GM06990 (cell line): ENCODE results near the gene PUS7.
"Not testable (repeated sequence)": the region's sequence is repeated elsewhere in the genome, so short reads cannot be mapped to it uniquely, and the experiment has no call there.

ENCODE experiments used
- DNase-seq: peaks from one replicate; pipeline ENCODE4 v3.0.0-alpha.2; 2011; ENCODE audit not compliant: insufficient read length; ENCODE audit errors: extremely low read depth
- H3K27me3 ChIP-seq: replicated peaks from 2 replicates; pipeline ENCODE4 v1.6.0; 2011; ENCODE audit warnings: low read length; ENCODE audit not compliant: control insufficient read depth, insufficient read depth
- H3K36me3 ChIP-seq: 2 replicates; pipeline ENCODE4 v1.5.1; 2011; ENCODE audit warnings: low read length; ENCODE audit not compliant: control insufficient read depth, insufficient read depth
- H3K4me3 ChIP-seq: replicated peaks from 2 replicates; pipeline ENCODE4 v1.5.1; 2011; ENCODE audit warnings: low read depth, mild to moderate bottlenecking, control low read depth, low read length
- TF ChIP-seq, protein P1 (sequence below): IDR thresholded peaks from 2 replicates; pipeline ENCODE4 v1.5.1; 2011; ENCODE audit warnings: low read length, control low read depth, mild to moderate bottlenecking, inconsistent platforms; ENCODE audit not compliant: insufficient read depth, poor library complexity, severe bottlenecking

Gene PUS7

DNA sequence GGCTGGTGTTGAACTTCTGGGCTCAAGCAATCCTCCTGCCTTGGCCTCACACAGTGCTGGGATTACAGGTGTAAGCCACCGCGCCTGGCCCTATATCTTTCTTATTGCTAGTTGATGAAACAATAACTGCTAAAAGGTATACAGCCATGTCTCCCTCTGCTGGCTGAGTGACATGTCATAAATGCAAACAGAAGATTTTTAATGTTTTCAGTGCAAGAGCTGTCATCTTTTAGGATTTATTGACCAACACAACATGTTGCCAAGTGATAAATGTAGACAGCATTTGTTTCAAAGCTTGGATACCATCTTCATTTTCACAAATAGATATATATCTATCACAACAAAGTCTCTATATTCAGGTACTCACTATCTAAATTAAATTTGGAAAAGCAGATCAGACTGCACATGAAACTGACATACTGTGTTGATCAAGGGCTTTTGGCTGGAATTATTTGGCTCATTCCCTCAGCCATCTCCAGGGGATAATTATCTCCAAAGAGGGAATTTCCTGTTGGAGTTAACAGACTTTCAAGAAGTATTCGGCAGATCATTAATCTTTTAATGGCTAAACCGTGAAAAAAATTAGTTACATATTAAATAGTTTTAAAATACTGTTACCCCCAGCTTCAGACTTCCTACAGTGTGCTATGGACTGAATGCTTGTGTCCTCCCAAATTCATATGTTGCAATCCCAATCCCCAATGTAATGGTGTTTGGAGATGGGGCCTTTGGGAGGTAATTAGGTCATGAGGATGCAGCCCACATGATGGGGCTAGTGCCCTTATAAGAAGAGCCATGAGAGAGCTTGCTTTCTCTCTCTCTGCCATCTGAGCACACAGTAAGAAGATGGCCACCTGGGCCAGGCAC lies 92.1 kb downstream of the PUS7 start:
- peak; percentile 15 for DNase-seq
- H3K27me3 ChIP-seq: no peaks in the 10 kb centered on the region
- no peak overlapping the region for H3K4me3 ChIP-seq
- H3K36me3 ChIP-seq: no peaks in the 10 kb centered on the region
- TF ChIP-seq, protein P1, sequence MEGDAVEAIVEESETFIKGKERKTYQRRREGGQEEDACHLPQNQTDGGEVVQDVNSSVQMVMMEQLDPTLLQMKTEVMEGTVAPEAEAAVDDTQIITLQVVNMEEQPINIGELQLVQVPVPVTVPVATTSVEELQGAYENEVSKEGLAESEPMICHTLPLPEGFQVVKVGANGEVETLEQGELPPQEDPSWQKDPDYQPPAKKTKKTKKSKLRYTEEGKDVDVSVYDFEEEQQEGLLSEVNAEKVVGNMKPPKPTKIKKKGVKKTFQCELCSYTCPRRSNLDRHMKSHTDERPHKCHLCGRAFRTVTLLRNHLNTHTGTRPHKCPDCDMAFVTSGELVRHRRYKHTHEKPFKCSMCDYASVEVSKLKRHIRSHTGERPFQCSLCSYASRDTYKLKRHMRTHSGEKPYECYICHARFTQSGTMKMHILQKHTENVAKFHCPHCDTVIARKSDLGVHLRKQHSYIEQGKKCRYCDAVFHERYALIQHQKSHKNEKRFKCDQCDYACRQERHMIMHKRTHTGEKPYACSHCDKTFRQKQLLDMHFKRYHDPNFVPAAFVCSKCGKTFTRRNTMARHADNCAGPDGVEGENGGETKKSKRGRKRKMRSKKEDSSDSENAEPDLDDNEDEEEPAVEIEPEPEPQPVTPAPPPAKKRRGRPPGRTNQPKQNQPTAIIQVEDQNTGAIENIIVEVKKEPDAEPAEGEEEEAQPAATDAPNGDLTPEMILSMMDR: peak; percentile 55

DNA sequence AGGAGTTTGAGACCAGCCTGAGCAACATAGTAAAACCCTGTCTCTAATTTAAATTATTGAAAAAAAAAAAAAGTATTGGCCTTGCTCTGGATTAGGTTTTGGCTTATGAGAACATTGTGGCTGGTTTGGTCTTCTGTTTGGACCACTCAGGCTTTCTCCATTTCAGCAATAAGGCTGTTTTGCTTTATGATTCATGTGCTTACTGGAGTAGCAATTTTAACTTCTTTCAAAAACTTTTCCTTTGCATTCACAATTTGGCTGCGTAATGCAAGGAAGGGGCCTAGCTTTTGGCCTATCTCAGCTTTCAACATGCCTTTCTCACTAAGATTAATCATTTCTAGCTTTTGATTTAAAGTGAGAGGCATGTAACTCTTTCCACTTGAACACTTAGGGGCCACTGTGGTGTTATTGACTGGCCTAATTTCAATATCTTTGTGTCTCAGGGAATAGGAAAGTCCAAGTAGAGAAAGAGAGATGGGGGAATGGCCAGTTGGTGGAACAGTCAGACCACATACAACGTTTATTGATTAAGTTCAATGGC lies 95.4 kb downstream of the PUS7 start:
- DNase-seq: no peak
- no peaks in the 10 kb centered on the region for H3K36me3 ChIP-seq
- no peak overlapping the region for H3K4me3 ChIP-seq
- no peaks in the 10 kb centered on the region for H3K27me3 ChIP-seq
- TF ChIP-seq, protein P1: no peak

DNA sequence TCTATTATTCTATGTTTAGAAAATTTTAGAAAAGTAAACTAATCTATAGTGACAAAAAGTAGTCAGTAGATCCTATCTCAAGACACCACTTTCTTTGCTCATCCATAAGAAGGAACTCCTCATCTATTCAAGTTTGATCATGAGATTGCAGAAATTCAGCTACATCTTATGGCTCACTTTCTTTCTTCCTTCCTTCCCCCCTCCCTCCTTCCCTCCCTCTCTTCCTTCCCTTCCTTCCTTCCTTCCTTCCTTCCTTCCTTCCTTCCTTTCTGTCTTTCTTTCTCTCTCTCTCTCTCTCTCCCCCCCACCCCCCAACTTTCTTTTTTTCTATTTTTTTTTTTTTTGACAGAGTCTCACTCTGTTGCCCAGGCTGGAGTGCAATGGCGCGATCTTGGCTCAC lies 98.1 kb downstream of the PUS7 start:
- TF ChIP-seq, protein P1: no peak
- Histone ChIP-seq H3K36me3 (no peaks in the 10 kb centered on the region), H3K27me3 (no peaks in the 10 kb centered on the region), H3K4me3 (no peak overlapping the region)
- no peak for DNase-seq

DNA sequence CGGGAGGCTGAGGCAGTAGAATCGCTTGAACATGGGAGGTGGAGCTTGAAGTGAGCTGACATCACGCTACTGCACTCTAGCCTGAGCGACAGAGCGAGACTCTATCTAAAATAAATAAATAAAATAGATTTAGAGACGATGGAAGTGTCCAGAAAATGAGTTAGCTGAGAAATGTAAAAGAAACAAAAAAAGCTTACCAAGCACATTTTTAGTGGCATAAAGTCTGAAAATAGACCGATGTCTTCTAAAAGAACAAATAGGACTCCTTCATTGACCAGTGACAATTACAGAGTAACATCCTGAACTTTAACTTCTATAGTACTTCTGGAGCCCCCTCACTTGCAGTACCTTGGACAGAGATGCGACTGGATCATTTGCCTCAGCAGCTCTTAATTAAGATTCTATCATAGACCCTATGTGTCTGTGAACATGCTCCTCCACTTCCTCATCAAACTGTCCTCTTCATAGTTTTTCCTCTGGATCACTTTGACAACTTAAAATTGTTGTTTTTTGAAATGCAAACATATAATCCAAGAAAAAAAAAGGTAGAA lies 108.1 kb downstream of the PUS7 start:
- no peak for DNase-seq
- TF ChIP-seq, protein P1: no peak
- no peaks in the 10 kb centered on the region for H3K27me3 ChIP-seq

DNA sequence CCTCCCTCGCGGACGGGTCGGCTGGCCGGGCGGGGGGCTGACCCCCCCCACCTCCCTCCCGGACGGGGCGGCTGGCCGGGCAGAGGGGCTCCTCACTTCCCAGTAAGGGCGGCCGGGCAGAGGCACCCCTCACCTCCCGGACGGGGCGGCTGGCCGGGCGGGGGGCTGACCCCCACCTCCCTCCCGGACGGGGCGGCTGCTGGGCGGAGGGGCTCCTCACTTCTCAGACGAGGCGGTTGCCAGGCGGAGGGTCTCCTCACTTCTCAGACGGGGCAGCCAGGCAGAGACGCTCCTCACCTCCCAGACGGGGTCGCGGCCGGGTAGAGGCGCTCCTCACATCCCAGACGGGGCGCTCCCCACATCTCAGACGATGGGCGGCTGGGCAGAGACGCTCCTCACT lies 111.3 kb downstream of the PUS7 start:
- H3K4me3 ChIP-seq, DNase-seq, H3K36me3 ChIP-seq: not testable (repeated sequence)

More for the DNA sequence above, 108.1 kb downstream of the PUS7 start:
- Histone ChIP-seq H3K36me3 (no peaks in the 10 kb centered on the region), H3K4me3 (no peak overlapping the region)

DNA sequence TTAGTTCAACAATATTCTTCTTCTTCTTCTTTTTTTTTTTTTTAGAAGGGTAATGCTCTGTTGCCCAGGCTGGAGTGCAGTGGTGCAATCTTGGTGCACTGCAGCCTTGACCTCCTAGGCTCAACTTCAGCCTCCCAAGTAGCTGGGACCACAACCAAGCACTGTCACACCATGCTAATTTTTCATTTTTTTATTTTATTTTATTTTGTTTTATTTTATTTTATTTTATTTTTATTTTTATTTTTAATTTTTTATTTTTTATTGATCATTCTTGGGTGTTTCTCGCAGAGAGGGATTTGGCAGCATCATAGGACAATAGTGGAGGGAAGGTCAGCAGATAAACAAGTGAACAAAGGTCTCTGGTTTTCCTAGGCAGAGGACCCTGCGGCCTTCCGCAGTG lies 112.3 kb downstream of the PUS7 start:
- not testable (repeated sequence) for DNase-seq, H3K4me3 ChIP-seq, H3K27me3 ChIP-seq, H3K36me3 ChIP-seq

More for the DNA sequence above, 111.3 kb downstream of the PUS7 start:
- H3K27me3 ChIP-seq: not testable (repeated sequence)
